A673 (cell line): ENCODE results near the gene INTS1.

Experiments used
- EZH2 ChIP-seq: fragments of 200-600 bp; sonication (generic); IDR thresholded peaks from 2 replicates; pipeline ENCODE4 v1.6.1; 2017; ENCODE audit warnings: borderline replicate concordance, low read depth, mild to moderate bottlenecking, mixed read lengths, antibody characterized with exemption, low read length; ENCODE audit not compliant: poor library complexity, severe bottlenecking
- TF ChIP-seq, protein P1 (sequence below): fragments of 300-800, 200-600 bp; sonication (generic); conservative IDR thresholded peaks from 2 replicates; pipeline ENCODE4 v1.5.1; 2017; ENCODE audit warnings: low read depth, mild to moderate bottlenecking, antibody characterized with exemption, low read length, moderate library complexity, mixed read lengths

DNA sequence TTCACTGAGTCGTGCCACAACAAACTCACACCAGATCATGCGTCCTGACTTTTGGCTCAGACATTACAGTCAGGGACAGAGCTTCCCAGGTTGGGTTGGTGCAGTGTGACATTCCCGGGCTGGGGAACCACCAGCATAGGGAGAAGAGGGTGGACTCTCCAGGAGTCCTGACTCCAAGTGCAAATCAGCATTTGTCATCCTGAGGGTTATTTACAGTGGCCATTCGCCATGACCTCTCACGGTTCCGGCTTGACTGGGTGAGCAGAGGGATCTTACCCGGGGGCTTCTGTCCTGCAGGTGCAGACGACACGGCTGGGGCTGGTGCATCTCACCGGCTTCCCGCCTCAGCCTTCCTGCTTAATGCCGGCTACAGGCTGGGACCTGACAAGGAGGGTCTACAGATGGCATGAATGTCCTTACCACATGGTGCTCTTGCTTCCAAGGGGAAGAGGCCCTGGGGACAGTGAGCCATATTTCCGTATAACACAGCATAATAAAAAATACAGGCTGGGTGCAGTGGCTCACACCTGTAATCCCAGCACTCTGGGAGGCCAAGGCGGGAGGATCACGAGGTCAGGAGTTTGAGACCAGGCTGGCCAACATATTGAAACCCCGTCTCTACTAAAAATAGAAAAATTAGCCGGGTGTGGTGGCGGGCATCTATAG, 12.5 kb upstream of the INTS1 start:
- TF ChIP-seq, protein P1, sequence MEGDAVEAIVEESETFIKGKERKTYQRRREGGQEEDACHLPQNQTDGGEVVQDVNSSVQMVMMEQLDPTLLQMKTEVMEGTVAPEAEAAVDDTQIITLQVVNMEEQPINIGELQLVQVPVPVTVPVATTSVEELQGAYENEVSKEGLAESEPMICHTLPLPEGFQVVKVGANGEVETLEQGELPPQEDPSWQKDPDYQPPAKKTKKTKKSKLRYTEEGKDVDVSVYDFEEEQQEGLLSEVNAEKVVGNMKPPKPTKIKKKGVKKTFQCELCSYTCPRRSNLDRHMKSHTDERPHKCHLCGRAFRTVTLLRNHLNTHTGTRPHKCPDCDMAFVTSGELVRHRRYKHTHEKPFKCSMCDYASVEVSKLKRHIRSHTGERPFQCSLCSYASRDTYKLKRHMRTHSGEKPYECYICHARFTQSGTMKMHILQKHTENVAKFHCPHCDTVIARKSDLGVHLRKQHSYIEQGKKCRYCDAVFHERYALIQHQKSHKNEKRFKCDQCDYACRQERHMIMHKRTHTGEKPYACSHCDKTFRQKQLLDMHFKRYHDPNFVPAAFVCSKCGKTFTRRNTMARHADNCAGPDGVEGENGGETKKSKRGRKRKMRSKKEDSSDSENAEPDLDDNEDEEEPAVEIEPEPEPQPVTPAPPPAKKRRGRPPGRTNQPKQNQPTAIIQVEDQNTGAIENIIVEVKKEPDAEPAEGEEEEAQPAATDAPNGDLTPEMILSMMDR, result no peak
- no peak for TF ChIP-seq EZH2
